Loucy (cell line): Measurements from ENCODE around the gene NIPSNAP3A.

ENCODE experiments used
- H2AFZ ChIP-seq: fragments of 200-600 bp; sonication (generic); 2 replicates; pipeline ENCODE4 v1.6.0; 2016; ENCODE audit warnings: antibody characterized with exemption, mild to moderate bottlenecking, low read length, moderate library complexity
- H3F3A ChIP-seq: fragments of 200-600 bp; 2 replicates; pipeline ENCODE4 v1.6.0; 2016; ENCODE audit warnings: antibody characterized with exemption, low read depth, mild to moderate bottlenecking
- H3K27me3 ChIP-seq: fragments of 200-600 bp; sonication (generic); 2 replicates; pipeline ENCODE4 v1.6.1; 2014; ENCODE audit warnings: low read length, mild to moderate bottlenecking; ENCODE audit not compliant: insufficient read depth, poor library complexity, severe bottlenecking
- H3K36me3 ChIP-seq: fragments of 200-600 bp; sonication (generic); 2 replicates; pipeline ENCODE4 v1.6.1; 2016; ENCODE audit warnings: low read length; ENCODE audit not compliant: insufficient read depth
- H3K4me1 ChIP-seq: fragments of 200-600 bp; sonication (generic); 2 replicates; pipeline ENCODE4 v1.5.1; 2014; ENCODE audit warnings: low read length, mild to moderate bottlenecking; ENCODE audit not compliant: insufficient read depth, poor library complexity, severe bottlenecking
- H3K4me2 ChIP-seq: fragments of 200-600 bp; sonication (generic); 2 replicates; pipeline ENCODE4 v1.6.0; 2014; ENCODE audit warnings: antibody characterized with exemption, low read length, low read depth, mild to moderate bottlenecking; ENCODE audit not compliant: poor library complexity, severe bottlenecking
- H3K4me3 ChIP-seq: fragments of 200-600 bp; sonication (generic); 2 replicates; pipeline ENCODE4 v1.5.1; 2014; ENCODE audit warnings: low read length, mild to moderate bottlenecking, mixed read lengths; ENCODE audit not compliant: poor library complexity, severe bottlenecking
- H3K79me2 ChIP-seq: fragments of 200-600 bp; sonication (generic); 2 replicates; pipeline ENCODE4 v1.6.1; 2014; ENCODE audit warnings: low read length; ENCODE audit not compliant: insufficient read depth
- H3K9ac ChIP-seq: fragments of 200-600 bp; sonication (generic); 2 replicates; pipeline ENCODE4 v1.6.0; 2014; ENCODE audit warnings: mild to moderate bottlenecking, low read depth, low read length, moderate library complexity; ENCODE audit not compliant: poor library complexity, severe bottlenecking
- H3K9me2 ChIP-seq: fragments of 200-600 bp; sonication (generic); replicated peaks from 2 replicates; pipeline ENCODE4 v1.6.1; 2016; ENCODE audit warnings: low read depth, low read length, mixed read lengths
- H3K9me3 ChIP-seq: fragments of 200-600 bp; sonication (generic); 2 replicates; pipeline ENCODE4 v1.6.1; 2014; ENCODE audit warnings: mild to moderate bottlenecking, antibody characterized with exemption, low read length, low read depth; ENCODE audit not compliant: insufficient read depth
- H4K20me1 ChIP-seq: fragments of 200-600 bp; sonication (generic); 2 replicates; pipeline ENCODE4 v1.6.0; 2014; ENCODE audit warnings: antibody characterized with exemption, low read length, mild to moderate bottlenecking; ENCODE audit not compliant: insufficient read depth, poor library complexity, severe bottlenecking
- CTCF ChIP-seq: fragments of 200-600 bp; sonication (generic); conservative IDR thresholded peaks from 2 replicates; pipeline ENCODE4 v1.5.1; 2014; ENCODE audit warnings: mild to moderate bottlenecking, antibody characterized with exemption, low read length
- EZH2phosphoT487 ChIP-seq: fragments of 200-600 bp; IDR thresholded peaks from 2 replicates; pipeline ENCODE4 v1.6.1; 2018; ENCODE audit warnings: antibody characterized with exemption, mild to moderate bottlenecking, moderate library complexity, borderline replicate concordance

The NIPSNAP3A gene

GRCh38 chr9:104798209-104798995 is 50.9 kb downstream of the NIPSNAP3A start:
- Histone ChIP-seq H3K4me2 (no peak overlapping the region), H3K27me3 (no peaks in the 10 kb centered on the region), H3K9ac (no peak overlapping the region), H3K9me3 (no peaks in the 10 kb centered on the region), H3K36me3 (no peaks in the 10 kb centered on the region; the same call in 1 of the 2 replicates), H2AFZ (no peak overlapping the region), H3K9me2 (no peaks in the 10 kb centered on the region), H3K4me1 (no peaks in the 10 kb centered on the region), H3K4me3 (no peak overlapping the region), H3K79me2 (no peaks in the 10 kb centered on the region), H3F3A (no peaks in the 10 kb centered on the region), H4K20me1 (no peaks in the 10 kb centered on the region)
- no peak for TF ChIP-seq EZH2phosphoT487
- no peak for TF ChIP-seq CTCF

- no peaks in the 10 kb centered on the region for H3K36me3 ChIP-seq
- TF ChIP-seq EZH2phosphoT487: no peak
- no peak for TF ChIP-seq CTCF
- no peaks in the 10 kb centered on the region for H4K20me1 ChIP-seq
Measured at GRCh38 chr9:104800068-104800785, 52.7 kb downstream of the NIPSNAP3A start.

DNA sequence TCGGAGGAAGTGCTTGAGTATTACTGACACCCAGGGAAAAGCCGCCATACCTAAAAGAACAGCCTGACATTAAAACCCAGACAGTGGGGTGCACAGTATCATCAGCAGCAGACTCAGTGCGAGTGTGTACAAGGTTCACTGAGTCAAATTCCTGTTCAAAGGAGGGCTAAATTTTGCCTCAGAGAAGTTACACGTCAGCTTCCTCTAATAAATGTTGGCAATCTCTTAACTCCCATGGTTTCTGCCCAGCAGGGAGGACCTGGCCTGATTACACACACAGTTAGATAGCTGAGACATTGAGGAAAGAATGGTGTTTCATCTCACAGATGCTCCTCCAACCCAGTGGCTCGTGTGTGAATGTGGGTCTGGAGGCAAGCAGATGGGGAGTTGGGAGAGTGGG is 54.6 kb downstream of the NIPSNAP3A start:
- H4K20me1 ChIP-seq: no peaks in the 10 kb centered on the region
- no peaks in the 10 kb centered on the region for H3K36me3 ChIP-seq
- no peak overlapping the region for H3K4me2 ChIP-seq
- H3F3A ChIP-seq: no peaks in the 10 kb centered on the region
- H3K4me3 ChIP-seq: no peak overlapping the region
- H3K79me2 ChIP-seq: no peaks in the 10 kb centered on the region
- H3K27me3 ChIP-seq: no peaks in the 10 kb centered on the region
- H3K4me1 ChIP-seq: no peaks in the 10 kb centered on the region
- no peak overlapping the region for H3K9ac ChIP-seq
- no peaks in the 10 kb centered on the region for H3K9me3 ChIP-seq
- H3K9me2 ChIP-seq: no peaks in the 10 kb centered on the region
- no peak overlapping the region for H2AFZ ChIP-seq
- TF ChIP-seq CTCF (no peak), EZH2phosphoT487 (no peak)

More at GRCh38 chr9:104800068-104800785, 52.7 kb downstream of the NIPSNAP3A start:
- no peaks in the 10 kb centered on the region for H3K4me1 ChIP-seq
- no peak overlapping the region for H3K4me2 ChIP-seq
- no peak overlapping the region for H3K4me3 ChIP-seq
- H3K9me2 ChIP-seq: no peaks in the 10 kb centered on the region
- no peak overlapping the region for H3K9ac ChIP-seq
- no peaks in the 10 kb centered on the region for H3F3A ChIP-seq
- H3K27me3 ChIP-seq: no peaks in the 10 kb centered on the region
- no peaks in the 10 kb centered on the region for H3K9me3 ChIP-seq
- no peaks in the 10 kb centered on the region for H3K79me2 ChIP-seq
- no peak overlapping the region for H2AFZ ChIP-seq
